Activated naive CD4-positive, alpha-beta T cell treated with Interleukin-2 at 50 U/mL for 16 hours (primary cell): ENCODE results near the gene TTYH2.

Experiments
- DNase-seq: peaks from one replicate; pipeline ENCODE4 v3.0.0-alpha.2; 2020

TTYH2 gene

GRCh38 chr17:74216505-74216904 lies 3.1 kb downstream of the TTYH2 start:
- DNase-seq, result no peak

DNA sequence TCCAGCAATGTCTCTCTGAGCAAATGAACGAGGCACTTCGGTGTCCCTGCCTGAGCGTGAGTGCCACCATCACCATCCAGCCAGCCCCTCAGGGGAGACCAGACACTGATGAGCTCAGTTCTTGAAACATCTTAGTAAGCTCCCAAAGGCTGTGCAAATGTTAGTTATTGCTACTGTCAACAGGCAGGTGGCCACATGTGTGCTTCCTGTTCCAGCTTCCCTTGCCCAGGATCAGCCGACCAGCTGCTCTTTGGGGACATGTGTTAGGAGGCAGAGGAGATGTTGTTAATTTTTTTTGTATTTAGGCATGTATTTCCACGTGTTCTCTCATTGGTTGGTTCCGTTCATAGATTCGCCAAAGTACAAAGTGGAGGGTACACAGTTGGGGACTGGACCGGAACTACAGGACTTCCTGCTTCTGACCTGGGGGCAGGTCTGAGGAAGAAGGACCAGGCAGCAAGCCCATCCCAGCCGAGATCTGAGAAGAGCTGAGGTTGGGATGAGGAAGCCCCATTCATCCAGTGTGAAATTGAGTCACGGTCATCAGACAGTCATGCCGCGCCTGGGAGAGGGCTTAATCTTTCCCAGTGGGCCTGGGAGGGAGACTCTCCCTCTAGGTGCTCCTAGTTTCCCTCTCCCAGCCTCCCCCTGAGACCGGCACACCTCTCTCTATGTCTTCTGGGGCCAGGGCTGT lies 3.8 kb downstream of the TTYH2 start:
- no peak for DNase-seq

DNA sequence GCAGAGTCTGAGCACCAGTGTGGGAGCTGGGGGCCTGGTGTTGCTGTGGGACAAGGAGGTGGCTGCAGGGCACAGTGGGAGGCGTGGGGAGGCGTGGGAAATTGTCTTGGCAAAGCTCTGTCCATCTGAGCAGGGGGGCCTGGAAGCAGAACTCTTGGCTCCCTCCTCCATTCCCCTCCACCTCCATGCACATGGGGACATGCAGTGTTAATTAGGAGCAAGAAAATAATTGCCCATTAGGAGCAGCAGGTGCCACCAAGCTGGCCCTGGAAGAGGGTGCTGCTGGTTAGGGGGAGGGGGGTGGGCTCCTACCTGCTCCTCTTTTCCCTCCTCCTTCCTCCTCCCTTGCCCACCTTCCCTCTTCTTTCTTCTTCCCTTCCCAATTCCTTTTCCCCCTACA lies 4.5 kb downstream of the TTYH2 start:
- DNase-seq, result no peak

- no peak for DNase-seq
Measured at GRCh38 chr17:74218436-74218835, 5.1 kb downstream of the TTYH2 start.

DNA sequence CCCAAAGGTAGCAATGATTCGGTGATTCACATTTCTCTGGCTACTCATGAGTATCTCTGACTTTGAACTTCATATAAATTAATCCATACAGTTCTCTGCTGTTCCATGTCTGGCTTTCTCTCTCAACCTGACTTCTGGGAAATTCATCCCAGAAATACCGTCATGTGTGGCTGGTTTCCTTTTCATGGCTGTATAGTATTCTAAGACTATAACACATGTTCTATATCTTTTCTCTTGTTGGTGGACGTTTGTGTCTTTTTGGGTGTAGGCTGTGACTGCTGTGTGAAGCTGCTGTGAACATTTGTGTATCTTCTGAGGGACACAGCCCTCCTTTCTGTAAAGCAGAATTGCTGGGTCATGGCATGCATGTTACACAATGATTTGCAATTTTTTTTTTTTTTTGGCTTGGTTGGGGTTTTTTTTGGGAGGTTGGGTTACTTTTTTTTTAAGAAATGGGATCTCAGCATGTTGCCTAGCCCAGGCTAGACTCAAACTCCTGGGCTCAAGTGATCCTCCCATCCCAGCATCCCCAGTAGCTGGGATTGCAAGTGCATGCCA lies 6.3 kb downstream of the TTYH2 start:
- DNase-seq, result no peak

GRCh38 chr17:74220219-74220618 lies 6.8 kb downstream of the TTYH2 start:
- DNase-seq, result no peak

DNA sequence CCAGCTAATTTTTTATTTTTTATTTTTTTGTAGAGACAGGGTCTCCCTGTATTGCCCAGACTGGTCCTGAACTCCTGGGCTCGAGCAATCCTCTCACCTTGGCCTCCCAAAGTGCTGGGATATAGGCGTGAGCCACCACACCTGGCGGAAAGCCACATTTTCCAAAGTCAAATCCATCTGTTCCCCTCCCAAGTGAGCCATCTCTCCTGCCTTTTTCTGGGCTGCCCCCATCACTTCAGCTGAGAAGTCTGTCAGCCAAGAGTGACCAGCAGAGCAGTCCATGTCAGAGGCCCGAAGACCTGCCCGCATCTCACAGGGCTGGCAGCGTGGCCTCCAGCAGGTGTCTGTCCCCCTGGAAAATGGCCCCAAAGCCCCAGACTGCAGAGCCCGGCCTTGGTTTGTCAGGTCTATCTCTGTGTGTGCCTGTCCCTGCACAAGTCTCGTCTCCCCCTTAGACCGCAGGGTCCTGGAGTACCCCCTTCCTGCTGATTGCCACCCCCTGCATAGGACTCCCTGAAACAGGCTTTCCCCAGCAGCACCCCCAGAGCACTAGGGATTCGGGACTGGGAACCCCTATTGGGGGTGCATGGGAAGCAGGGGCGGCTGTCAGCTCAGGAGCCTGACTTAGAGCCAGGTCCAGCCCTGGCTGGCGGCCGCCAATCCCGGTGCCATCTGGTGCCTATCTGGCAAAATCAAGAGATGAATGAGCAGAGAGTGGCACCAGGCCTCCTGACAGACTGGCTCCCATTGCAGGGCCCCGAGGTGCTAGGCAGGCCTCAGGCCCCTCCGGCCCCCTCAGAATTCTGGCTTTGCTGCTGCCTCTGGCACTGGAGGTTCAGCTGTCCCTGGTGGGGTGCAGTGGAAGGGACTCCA lies 7.8 kb downstream of the TTYH2 start:
- no peak for DNase-seq

GRCh38 chr17:74222399-74222798 lies 9.0 kb downstream of the TTYH2 start:
- no peak for DNase-seq

DNA sequence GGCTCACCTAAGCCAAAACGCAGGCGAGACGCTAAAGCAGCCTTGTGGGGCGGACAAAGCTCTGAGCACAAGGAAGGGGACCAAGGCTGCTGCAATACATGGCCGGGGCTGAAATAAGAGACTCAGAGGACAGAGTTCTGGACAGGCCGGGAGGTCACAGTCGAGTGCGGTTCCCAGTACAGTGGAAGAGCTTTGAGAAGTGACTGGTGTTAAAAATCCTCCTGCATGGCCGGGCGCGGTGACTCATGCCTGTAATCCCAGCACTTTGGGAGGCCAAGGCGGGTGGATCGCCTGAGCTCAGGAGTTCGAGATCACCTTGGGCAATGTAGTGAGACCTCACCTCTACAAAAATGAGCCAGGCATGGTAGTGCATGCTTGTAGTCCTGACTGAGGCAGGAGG lies 10.5 kb downstream of the TTYH2 start:
- DNase-seq, result no peak

DNA sequence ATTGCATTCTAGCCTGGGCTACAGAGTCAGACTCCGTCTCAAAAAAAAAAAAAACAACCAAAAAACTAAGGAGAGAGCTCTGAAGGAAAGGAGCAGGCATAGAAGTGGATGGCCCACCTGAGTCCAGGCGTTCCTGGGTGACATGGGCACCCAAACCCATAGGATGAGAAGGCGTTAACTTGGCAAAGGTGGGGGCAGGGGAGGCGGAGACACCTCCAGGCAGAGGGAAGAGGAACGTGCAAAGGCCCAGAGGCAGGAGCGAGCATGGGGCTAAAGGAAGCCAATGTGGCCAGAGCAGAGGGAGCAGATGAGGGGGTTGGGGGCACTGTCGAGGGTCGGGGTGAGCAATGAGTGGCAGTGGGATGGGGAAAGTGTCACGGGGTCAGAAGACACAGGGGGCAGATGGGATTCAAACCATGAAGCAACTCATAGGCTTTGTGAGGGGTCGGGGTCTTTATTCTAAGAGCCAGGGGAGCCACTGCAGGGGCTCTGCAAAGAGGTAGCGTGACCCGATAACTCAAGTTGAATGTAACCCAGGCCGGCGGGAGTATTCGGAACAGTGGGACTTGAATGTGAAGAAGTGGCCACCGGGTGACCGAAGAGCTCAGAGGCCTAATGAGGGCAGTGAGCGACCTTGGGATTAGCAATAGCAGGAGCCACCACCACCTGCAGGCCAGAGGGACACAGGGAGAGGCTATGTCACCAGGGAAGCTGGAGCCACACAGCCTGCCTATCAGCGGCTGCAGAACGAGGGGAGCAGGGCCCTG lies 11.8 kb downstream of the TTYH2 start:
- no peak for DNase-seq

DNA sequence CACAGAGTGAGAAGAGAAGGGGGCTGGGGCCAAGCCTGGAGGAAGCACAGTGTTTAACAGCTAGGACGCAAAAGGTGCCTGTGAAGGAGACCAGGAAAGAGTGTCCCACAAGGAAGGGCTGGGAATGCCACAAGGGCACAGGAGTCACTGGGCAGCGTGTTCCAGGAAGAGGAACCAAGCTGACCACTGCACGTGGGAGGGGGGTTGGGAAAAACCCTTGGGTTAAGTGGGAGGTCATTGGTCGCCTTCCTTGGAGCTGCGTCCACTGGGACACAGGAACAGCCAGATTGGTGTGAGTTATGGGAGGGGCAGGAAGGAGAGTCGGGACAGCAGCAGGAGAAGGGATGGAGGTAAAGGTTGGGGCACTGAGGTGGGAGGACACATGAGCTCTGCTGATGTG lies 12.9 kb downstream of the TTYH2 start:
- no peak for DNase-seq

DNA sequence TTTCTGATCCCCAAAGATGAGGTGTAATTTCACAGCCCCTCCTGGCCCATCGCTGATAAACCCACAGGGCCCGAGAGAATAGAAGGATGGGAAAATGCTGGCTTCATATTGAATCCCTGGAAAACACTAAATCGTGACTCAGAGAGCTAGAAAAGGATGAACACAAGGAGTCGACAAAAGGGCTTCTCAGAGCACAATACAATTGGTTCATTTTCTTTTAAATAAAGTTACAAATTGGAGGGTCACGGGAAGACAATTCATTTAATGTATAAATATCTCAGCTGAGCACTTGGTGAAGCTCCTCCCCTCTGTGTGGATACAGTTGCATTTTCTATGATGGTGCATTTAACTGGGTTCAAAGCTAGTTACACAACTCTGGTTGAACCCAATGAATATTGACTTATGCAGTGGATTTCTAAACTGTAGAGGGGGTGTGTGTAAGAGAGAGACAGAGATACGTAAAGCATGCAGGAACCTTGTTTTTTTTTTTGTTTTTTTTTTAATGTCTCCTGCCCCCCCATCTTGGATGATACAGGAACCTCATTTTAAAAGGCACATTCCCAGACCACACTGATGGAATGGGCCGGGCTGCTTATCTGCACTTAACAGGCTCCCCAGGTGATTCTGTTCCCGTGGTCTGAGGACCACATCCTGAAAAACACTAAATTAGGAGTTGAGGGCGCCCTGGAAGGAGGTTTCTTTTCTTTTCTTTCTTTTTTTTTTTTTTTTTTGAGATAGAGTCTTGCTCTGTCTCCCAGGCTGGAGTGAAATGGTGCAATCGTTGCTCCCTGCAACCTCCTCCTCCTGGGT lies 14.1 kb downstream of the TTYH2 start:
- no peak for DNase-seq

DNA sequence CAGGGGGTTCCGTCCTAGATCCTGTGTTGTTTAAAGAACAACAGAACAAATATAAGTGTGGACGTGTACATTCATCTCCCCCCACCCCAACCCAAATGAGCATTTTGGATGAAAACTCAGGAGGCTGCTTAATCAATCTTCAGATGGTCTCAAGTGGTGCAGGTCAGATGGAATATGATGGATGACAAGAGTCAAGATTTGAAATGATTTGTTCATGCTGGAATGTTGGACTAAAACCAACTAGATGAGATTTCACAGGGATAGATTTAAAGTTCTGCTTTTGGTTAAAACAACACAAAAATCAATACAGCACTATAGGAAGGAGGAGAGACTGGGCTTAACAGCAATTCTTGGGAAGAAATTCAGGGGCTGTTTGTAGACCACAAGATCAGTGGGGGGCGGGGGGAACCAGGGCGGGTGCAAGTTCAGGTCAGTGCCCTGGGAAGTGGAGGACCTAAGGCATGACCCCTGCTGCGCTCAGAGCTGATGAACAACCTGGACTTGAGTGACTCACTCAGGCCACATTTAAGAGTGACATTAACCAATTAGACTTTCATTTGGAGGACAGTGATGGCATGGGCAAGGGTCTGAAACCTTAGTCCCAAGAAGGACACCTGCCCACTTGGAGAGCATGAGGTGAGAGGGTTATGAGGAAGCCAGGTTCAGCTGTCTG lies 15.1 kb downstream of the TTYH2 start:
- DNase-seq, result no peak

DNA sequence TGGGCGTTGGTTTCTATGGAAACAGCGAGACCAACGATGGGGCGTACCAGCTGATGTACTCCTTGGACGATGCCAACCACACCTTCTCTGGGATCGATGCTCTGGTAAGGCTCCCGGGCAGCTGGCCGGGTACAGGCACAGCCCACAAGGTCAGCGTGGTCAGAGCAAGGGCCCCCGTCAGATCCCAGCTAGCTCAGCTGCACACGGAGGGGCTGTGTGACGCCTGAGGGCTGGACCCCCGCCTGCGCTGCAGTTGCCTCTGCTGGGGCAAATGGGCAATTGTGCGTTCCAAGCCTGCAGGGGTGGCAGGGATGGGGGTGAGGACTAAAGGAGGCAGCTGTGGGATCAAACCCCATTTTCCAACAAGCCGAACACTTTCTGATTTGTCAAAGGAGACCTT lies 17.5 kb downstream of the TTYH2 start:
- no peak for DNase-seq

DNA sequence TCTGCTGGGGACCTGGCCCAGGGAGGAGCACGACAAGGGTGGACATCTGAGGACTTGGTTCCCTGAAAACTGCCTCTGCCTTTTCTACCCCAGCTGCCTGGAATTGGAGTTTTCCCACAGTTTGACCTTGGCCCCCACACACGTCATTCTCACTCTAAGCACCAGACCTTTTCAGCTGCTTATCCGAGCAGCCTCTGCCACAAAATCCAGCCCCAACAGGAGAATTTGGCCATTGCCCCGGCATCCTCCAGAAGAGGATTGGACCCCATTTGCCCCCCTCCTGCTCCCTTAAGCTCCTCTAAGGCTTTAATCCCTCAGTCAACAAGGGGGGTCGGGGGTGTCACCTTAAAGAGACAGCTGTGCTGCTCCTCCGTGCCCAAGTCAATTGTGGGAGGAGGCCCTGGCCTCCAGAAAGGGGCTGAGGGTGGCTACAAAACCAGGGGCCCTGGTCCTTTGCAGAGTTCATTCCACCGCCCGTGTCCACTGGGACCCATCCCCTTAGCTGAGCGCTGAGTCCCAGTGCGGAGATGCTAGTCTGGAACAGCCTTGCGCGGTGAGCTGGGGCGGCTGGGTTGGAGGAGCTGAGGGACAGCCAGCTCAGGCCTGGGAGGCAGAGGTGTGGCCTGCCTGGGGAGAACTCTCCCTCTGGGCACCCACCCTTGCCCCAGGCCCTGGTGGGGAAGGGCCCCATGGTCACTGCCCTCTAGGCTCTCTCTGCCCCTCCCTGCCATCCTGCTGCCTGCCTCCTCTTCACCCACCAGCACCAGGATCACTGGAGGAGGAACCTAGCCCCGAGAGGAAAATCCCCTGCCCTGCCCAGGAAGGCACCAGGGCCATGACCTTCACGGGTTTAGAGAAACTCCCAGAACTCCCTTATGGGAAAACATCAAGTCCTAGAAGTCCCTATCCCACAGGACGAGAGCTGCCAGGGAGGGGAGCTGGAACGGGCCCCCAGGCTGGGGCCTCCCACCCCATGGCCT lies 18.8 kb downstream of the TTYH2 start:
- DNase-seq, result no peak

GRCh38 chr17:74233937-74234336 lies 20.6 kb downstream of the TTYH2 start:
- no peak for DNase-seq

DNA sequence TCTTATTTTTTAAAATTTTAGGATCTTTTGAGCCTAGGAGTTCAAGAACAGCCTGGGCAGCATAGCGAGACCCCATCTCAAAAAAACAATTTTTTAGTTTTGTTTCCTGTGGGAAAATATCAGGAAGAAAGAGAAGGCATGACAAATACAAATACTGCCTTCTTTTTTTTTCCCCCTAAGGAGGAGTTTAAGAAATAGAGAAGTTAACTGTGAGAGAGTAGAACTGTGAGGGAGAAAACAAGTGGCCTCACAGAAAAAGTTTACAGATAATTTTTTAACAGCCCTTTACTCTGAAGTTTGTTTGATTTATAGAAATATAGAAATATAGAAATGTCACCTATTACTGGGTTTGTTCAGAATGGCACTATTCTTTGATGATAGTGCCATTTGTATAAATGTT lies 21.1 kb downstream of the TTYH2 start:
- no peak for DNase-seq

- DNase-seq, result no peak
Measured at GRCh38 chr17:74235040-74235581, 21.7 kb downstream of the TTYH2 start.

GRCh38 chr17:74235911-74236371 lies 22.6 kb downstream of the TTYH2 start:
- no peak for DNase-seq

- no peak for DNase-seq
Measured at GRCh38 chr17:74237321-74237720, 23.9 kb downstream of the TTYH2 start.
